Erythroblast (primary cell): ENCODE data around the gene ZNF747.

Source experiments
- GATA1 ChIP-seq: IDR thresholded peaks from 2 replicates; pipeline ENCODE4 v1.6.1; 2011; ENCODE audit warnings: low read depth, mild to moderate bottlenecking, control low read depth, low read length, moderate library complexity
- POLR2A ChIP-seq: IDR thresholded peaks from 2 replicates; pipeline ENCODE4 v1.6.1; 2011; ENCODE audit warnings: mild to moderate bottlenecking, low read length

- TF ChIP-seq POLR2A (no peak), GATA1 (no peak)
Observed at GRCh38 chr16:30533146-30533522, 1.5 kb downstream of the ZNF747 start.
